Stimulated activated CD4-positive, alpha-beta T cell treated with anti-CD3 and anti-CD28 coated beads, Interleukin-12 subunit alpha, Interleukin-12 subunit beta, amount 100 ng/mL, for 48 hours (primary cell): ENCODE measurements around the gene CALR.
"Not testable (repeated sequence)": the region's sequence is repeated elsewhere in the genome, so short reads cannot be mapped to it uniquely, and the experiment has no call there.

ENCODE experiments used
- DNase-seq, 3 donors: peaks; one replicate each; pipeline ENCODE4 v3.0.0-alpha.2; 2020; ENCODE audit warnings: low read depth in 2 of 3, low spot score in 1 of 3

The CALR gene

DNA sequence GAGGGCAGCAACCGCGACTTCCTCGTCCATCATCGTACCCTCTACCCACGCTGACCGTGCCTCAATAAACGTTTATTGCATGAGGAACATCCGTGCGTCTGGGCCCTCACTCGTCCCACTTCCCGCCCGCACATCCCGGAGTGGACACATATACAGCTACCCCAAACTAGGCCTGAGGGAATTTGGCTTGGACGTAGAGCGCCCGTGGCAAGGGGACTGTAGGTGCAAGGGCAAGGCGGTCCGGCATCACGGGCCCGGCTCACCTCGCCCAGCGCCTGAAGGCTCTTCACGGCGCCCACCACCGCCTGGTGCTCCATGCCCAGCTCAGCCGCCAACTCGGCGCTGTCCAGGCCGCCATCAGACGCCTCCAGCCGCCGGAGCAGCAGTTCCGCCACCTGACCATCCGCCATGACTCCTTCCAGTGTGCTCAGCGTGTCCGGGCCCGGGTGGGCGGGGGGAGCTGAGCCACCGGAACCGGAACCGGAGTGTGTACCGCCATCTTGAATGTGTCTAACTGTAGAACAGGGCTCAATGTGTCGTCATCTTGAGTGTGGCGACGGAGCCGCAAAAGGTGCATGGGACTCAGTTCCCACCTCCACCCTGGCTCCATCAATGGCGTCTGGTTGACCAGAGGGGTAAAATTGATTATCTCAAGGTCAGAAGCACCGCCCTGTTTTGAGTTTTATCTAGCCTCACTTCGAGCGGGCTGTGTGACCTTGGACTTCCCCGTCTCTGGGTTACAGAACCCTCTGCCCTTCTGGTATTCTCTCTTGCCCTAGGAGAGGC lies 4.9 kb upstream of the CALR start, which contains the start of gene FARSA:
Gene FARSA, minus strand, starts transcription at position 425 of the 786 bp plus-strand sequence. Its CDS starts 15 bp downstream, at position 410.
- peak; percentile 86 to 88 (median 88) for DNase-seq

DNA sequence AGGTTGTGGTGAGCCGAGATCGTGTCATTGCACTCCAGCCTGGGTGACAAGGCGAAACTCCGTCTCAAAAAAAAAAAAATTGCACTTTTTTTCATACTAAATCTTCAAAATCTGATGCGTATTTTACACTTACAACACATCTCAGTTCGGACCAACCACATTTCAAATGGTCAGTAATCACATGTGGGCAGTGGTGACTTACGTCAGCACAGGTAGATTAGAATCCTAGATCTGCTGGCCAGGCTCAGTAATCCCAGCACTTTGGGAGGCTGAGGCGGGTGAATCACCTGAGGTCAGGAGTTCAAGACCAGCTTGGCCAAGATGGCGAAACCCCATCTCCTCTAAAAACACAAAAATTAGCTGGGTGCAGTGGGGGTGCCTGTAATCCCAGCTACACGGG lies 3.3 kb upstream of the CALR start:
- DNase-seq, result no peak

DNA sequence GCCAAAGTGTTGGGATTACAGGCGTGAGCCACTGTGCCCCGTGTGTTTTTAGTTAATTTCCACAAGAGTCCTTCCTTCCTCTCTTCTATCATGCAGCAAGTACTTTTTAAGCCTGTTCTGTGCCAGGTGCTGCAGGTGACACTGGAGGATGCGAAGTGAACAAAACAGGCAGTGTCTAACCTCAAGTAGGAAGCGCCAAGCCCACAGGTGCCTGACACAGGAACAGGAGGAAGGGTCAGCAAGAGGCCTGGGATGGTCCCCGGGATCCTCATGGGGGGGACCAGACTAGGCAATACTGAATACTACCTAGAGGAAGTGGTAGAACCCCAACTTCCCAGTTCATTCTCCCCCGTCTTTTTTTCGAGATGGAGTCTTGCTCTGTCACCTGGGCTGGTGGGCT lies 1.8 kb upstream of the CALR start:
- no peak for DNase-seq

DNA sequence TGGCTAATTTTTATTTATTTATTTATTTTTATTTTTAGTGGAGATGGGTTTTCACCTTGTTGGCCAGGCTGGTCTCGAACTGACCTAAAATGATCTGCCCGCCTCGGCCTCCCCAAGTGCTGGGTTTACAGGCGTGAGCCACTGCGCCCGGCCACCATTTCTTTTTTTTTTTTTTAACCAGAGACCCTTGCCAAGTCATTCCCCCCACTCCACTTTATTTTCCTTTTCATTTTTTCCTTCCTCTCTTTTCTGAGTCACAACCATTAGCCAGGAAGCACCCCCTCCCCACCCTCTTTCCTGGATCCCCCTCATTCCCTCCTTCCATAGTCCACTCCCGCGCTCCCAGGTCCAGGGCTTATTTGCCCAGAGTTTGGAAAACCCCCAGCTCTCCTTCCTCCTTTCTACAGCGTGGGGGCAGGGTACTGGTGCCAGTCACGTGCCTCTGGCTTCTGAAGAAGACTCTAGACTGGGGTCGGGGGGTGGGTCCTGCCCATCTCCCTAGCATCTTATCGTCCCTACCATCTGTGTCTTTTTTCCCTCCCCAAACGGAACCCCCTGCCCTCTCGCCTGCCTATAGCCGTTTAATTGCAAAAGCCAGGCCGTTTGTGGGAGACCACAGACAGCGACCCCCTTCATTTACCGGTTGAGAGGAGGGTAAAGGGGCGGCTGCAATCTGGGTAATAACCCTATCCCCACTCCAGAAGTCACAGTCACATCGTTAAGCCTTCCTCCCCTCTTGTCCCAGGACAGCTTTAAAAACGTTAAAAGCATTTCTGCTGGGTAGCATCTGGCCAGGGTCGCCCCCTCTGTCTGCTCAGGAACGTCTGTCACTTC lies 1.1 kb upstream of the CALR start:
- no peak for DNase-seq

DNA sequence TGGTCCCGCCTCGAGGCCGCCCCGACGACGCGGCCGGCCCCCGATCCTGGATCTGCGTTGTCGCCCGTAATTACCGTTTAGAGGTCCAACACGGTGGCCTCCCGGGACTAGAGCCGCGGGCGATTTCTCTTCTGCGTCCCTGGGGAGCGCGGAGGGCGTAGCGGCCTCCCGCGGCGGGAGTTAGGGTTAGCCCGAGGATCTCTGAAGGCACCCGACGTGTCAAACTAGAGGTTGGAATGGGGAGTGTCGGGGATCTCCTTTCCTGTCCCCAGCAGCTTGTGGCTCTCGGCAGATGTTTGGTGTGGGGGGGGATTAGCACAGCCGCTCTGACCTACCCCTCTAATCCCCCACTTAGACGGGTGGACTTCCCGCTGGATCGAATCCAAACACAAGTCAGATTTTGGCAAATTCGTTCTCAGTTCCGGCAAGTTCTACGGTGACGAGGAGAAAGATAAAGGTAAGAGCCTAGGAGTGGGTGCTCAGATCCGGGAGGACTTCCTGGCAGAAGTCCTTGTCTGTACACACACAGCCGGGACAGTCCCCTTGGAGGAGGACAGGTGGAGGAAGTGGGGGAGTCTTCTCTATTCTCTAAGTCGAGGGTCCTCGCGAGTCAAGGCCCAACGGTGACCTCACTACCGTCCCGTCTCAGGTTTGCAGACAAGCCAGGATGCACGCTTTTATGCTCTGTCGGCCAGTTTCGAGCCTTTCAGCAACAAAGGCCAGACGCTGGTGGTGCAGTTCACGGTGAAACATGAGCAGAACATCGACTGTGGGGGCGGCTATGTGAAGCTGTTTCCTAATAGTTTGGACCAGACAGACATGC lies 581 bp downstream of the CALR start:
- peak in 1 of 3 donors; percentile 27 for DNase-seq

DNA sequence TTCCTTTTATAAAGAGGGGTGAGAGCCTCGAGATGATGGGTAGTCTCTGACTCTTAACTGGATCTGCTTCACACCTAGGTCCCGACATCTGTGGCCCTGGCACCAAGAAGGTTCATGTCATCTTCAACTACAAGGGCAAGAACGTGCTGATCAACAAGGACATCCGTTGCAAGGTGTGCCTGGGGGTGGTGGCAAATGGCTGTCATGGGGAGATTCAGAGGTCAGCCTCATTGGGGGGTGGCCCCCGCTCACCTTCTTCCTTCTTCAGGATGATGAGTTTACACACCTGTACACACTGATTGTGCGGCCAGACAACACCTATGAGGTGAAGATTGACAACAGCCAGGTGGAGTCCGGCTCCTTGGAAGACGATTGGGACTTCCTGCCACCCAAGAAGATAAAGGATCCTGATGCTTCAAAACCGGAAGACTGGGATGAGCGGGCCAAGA lies 1.6 kb downstream of the CALR start:
- DNase-seq, result no peak

DNA sequence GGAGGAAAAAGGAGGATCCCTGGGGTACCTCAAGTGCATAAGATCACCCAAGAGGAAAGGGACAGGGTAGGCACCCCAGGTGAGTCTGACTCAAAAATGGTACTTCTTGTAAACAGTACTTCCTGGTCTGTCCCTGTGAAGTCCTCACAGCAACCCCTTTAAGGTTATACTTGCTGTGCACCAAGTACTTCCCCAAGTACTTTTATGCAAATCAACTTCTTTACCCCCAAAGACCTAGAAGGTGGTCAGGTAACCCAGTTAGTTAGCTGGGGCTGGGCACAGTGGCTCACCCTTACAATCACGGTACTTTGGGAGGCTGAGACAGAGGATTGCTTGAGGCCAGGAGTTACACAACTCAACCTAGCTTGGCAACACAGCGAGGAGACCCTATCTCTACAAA lies 2.5 kb downstream of the CALR start:
- DNase-seq, result no peak

DNA sequence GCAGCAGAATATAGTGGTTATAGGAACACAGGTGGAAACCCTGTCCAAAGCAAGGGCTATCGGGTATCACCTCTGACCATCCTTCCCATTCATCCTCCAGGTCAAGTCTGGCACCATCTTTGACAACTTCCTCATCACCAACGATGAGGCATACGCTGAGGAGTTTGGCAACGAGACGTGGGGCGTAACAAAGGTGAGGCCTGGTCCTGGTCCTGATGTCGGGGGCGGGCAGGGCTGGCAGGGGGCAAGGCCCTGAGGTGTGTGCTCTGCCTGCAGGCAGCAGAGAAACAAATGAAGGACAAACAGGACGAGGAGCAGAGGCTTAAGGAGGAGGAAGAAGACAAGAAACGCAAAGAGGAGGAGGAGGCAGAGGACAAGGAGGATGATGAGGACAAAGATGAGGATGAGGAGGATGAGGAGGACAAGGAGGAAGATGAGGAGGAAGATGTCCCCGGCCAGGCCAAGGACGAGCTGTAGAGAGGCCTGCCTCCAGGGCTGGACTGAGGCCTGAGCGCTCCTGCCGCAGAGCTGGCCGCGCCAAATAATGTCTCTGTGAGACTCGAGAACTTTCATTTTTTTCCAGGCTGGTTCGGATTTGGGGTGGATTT lies 5.1 kb downstream of the CALR start:
- DNase-seq, result no peak

DNA sequence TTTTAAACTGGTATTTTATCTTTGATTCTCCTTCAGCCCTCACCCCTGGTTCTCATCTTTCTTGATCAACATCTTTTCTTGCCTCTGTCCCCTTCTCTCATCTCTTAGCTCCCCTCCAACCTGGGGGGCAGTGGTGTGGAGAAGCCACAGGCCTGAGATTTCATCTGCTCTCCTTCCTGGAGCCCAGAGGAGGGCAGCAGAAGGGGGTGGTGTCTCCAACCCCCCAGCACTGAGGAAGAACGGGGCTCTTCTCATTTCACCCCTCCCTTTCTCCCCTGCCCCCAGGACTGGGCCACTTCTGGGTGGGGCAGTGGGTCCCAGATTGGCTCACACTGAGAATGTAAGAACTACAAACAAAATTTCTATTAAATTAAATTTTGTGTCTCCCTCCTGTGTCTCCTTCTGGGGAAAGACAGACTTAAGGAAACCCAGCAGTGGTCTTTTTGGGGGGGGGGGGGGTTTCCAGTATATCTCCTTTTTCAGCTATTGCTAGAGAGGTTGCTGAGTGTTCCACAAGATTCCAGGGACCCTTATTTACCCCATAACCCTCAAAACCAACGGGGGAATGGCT lies 5.8 kb downstream of the CALR start:
- no peak for DNase-seq

DNA sequence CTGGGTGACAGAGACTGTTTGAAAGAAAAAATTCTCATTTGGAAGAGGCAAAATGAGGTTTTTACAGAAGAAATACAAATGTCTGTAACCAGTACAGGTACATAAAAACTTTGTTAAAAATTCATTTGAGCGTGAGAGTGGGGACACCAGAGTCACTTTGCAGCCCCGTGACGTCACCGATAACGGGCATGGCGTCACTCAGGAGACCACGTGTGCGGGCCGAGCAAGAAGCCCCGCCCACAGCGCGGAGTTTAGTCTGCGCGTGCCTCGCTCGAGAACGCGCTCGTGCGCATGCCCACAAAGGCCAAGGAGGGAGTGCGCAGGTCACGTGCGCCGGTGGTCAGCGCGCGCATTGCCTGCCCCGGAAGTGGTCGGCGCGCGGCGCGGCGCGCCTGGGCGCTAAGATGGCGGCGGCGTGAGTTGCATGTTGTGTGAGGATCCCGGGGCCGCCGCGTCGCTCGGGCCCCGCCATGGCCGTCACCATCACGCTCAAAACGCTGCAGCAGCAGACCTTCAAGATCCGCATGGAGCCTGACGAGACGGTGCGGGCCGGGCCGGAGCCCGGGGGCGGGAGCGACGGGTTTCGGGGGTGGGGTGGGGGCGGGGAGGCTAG lies 7.2 kb downstream of the CALR start, which contains the start of gene RAD23A:
Gene RAD23A, plus strand, starts transcription at position 384 of the 613 bp plus-strand sequence. Its CDS starts 87 bp downstream, at position 471.
- peak; percentile 97 to 99 (median 98) for DNase-seq

DNA sequence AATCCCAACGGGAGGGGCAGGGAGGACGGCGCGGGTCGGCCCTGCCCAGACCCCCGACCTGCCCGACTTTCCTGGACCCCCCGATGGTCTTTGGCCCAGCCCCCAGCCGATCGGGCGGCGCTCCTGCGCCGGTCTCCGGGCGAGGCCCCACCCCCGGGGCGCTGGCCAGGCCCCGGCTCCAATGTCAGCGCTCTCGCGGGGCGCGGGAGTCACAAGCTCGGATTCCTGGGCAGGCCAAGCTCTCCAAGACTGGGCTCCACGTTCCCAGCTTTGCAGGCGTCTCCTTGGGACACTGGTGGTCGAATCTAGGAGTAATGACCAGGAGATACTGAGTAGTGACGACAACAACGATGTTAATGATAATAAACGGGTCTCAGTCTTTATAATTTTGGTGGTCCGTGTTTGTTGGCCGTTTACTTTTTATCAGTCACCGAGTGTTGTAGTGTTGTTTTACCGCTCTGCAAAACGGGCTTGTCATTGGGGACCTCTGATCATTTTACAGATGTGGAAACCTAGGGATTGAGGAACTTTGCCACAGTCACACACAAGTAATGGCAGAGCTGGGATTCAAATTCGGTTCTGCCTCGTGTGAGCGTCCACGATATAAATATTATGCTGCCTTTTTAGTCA lies 7.8 kb downstream of the CALR start:
- peak in 1 of 3 donors; percentile 51 for DNase-seq

DNA sequence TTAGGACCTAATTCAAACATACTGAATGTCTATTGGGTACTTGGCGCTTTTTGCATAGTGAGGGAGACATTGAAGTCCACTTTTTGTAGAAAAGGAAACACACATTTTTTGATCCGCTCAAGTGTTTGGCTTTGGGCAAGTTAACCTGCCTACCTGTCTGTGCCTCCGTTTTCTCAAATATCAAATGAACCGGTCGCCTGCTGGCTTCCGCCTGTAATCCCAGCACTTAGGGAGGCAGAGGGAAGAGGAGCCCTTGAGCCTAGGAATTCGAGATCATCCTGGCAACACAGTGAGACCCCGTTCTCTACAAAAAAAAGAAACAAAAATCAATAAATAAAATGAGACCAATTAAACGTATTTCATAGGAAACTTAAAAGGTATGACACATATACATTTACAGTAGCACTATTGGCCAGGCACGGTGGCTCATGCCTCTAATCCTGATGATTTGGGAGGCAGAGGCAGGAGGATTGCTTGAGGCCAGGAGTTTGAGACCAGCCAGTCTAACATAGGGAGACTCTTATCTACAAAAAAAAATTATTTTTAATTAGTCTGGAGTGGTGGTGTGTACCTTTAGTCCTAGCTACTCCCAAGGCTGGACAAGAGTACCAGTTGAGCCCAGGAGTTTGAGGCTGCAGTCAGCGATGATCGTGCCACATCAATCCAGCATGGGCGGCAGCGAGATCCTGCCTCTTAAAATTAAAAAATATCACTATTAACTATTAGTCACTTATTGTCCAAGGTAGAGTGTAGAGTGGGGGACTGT lies 8.5 kb downstream of the CALR start:
- DNase-seq, result no peak

DNA sequence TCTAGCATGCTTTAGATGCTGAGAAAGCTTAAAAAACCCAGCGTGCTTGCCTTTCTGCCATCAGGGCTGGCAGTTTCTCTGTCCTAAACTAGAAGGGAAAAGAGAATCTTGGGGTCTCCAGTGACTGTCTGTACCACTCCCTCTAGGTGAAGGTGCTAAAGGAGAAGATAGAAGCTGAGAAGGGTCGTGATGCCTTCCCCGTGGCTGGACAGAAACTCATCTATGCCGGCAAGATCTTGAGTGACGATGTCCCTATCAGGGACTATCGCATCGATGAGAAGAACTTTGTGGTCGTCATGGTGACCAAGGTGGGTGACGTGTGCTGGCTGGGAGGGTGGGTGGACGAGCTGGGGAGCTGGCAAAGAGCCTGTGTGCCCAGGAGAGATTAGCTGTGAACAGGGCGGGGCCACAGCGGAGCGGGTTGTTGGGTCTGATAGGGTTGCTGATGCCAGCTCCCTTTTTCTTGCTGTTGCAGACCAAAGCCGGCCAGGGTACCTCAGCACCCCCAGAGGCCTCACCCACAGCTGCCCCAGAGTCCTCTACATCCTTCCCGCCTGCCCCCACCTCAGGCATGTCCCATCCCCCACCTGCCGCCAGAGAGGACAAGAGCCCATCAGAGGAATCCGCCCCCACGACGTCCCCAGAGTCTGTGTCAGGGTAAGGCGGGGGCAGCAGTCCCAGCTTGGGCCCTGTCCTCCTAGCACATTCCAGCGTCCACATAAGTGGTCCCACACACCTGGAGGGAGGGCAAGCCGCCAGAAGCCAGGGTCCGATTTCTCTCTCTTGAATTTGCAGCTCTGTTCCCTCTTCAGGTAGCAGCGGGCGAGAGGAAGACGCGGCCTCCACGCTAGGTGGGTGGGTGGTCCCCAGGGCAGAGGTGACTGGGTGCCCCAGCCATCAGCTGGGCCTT lies 9.5 kb downstream of the CALR start:
- DNase-seq, result no peak

DNA sequence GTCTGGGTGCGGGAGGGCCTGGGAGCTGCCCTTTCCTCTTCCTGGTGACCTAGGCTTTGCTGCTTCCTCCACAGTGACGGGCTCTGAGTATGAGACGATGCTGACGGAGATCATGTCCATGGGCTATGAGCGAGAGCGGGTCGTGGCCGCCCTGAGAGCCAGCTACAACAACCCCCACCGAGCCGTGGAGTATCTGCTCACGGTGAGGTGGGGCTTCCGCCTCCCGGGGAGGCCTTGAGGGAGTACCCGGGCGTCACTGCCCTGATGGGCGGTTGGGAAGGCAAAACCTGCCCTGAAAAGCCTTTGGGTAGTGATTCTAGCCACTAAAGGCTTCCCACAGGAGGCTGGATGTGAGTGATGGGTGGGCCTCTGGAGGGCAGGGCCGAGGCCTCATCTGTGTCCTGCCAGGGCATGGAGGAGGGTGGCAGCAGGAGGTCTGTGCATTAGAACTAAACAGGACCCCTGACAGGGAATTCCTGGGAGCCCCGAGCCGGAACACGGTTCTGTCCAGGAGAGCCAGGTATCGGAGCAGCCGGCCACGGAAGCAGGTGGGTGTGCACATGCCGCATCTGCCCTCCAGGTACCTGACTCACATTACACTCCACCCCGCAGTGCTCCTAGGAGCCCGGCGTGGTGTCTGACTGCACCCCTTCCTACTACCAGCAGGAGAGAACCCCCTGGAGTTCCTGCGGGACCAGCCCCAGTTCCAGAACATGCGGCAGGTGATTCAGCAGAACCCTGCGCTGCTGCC lies 10.4 kb downstream of the CALR start:
- no peak for DNase-seq

DNA sequence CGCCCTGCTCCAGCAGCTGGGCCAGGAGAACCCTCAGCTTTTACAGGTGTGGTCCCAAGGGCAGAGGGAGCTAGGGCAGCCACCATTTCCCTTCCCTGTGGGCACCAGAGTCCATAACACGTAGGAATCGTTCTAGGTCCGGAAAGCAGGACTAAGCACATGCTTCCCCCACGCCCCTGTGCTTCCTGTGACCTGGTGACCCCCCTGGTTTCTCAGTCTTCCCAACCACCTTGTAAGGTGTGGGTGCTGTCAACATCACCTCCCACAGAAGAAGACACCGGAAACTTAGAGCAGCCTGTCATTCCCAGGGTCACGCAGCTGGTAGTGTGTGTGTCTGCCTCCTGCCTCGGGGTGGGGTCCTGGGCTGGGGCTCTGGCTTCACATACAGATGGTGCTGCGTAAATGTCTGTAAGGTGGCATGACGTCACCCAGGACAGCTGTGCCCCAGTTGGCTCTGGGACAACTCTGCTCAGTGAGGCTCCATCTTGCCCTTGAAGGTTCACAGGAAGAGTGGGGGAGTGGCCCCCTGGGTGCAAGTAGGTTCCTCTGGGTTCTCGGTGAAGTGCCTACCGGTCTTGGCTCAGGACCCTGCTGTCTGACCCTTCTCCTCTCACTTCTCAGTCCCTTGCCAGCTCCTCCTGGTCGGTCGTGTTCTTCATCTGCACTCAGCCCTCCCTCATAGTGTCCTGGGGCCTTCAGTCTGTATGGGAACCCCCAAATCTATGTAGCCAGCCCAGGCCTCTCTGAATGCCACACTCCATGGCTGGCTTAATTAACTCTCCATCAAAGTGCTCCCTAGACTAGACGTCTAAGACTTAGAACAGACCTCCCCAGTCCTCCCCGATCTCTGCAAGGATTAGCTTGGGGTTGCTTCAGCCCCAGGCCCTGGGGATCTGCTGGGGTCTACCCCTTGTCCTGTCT lies 11.2 kb downstream of the CALR start:
- DNase-seq, result no peak

DNA sequence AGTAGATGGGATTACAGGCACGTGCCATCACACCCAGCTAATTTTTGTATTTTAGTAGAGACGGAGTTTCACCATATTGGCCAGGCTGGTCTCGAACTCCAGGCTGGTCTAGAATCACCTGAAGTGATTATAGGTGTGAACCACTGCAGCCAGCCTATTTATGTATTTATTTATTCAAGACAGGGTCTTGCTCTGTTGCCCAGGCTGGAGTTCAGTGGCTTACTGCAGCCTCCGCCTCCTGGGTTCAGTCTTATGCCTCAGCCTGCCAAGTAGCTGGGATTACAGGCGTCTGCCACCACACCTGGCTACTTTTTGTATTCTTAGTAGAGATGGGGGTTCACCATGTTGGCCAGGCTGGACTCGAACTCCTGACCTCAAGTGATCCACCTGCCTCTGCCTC lies 13.6 kb downstream of the CALR start:
- DNase-seq, result not testable (repeated sequence)
